HG02973 (cell line): ENCODE results near the gene HMG20A.

ENCODE experiments used
- ATAC-seq: cut with Tn5 transposase; IDR thresholded peaks from one replicate; pipeline ENCODE4 v1.9.1; 2021; ENCODE audit warnings: moderate library complexity; ENCODE audit not compliant: unreplicated experiment

Gene HMG20A

DNA sequence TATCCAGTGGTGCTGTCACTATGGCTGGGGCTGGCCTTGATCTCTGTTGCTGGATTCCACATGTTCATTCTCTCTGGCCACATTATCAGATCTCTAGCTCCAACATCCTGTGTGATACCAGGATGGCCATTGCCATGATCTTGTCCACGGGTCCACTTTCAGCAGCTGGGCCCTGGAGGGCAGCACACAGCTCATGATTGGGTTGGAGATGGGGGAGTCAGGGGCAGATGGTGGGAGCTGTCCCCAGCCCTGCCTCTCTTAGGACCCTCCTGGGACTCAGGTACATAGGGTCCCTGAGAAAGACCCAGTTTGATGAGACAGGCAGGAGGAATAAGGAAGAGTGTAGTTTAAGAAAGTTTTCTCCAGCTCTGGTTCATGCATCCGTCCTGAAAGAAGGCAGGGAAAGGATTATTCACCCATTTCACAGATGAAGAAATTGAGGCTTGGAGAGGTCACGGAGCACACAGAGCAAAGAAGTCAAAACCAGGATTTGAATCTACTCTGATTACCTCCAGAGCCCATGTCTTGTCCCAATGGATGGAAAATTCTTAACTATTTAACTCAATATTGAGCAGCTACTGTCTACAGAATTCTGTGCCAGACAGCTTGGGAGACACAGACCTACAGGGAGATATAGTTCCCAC lies 111.5 kb downstream of the HMG20A start:
- no peak for ATAC-seq

- no peak for ATAC-seq
Measured at GRCh38 chr15:77532846-77533245, 112.2 kb downstream of the HMG20A start.

DNA sequence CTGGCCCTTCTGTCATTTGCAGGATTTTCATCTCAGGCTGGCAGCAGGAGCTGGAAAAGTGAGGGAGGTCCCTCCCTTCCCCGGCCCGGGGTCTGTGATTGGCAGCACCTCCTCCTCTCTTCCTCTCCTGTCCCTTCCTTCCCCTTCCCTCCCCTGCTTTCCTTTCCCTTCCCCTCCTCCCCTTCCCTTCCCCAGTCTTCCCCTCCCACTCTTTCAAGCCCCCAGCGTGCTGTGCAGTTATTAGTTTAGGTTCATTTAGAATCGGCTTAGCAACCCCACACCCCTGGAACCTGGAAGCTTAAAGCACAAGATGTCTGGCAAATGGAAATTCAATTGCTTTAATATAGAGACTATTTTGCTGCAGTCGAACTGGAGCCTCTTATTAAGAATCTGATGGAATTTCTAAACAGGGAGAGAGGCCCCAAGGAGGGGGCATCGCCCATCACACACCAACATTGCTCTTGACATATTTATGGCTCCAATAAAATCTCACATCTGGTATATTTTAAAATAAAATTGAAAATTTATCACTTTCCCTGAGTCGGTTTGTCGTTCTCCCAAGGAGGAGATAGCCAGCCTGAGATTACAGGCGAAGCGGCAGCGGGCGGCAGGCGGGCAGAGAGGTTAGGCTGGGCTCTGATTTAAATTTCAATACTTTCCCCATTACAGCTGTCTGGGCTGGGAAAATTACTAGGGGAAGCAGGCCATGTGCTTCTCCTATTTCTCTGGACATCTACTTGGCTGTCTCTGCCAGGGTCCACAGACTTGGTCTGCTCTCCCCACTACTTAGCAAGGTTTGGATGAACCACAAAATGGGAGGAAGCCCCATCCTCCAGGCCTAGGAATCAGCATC lies 113.1 kb downstream of the HMG20A start:
- no peak for ATAC-seq
